HEK293 (cell line): ENCODE measurements around the gene SELENOK.

Experiments used
- CTCF ChIP-seq: fragments of 450-650 bp; formaldehyde crosslinking; IDR thresholded peaks from 2 replicates; pipeline ENCODE4 v1.5.1; 2016; ENCODE audit warnings: missing biosample characterization, missing genetic modification characterization
- HOXC10 ChIP-seq: sonication (generic); formaldehyde crosslinking; IDR thresholded peaks from 2 replicates; pipeline ENCODE4 v1.8.1; 2023; ENCODE audit warnings: mild to moderate bottlenecking, missing genetic modification reagents
- RBAK ChIP-seq: fragments of 450-650 bp; formaldehyde crosslinking; IDR thresholded peaks from 2 replicates; pipeline ENCODE4 v1.5.1; 2016; ENCODE audit warnings: missing biosample characterization, missing genetic modification characterization
- SCRT1 ChIP-seq: fragments of 450-650 bp; formaldehyde crosslinking; IDR thresholded peaks from 2 replicates; pipeline ENCODE4 v1.5.1; 2016; ENCODE audit warnings: missing biosample characterization, missing genetic modification characterization, borderline replicate concordance
- YY1 ChIP-seq: fragments of 450-650 bp; formaldehyde crosslinking; IDR thresholded peaks from 2 replicates; pipeline ENCODE4 v1.5.1; 2018; ENCODE audit warnings: missing biosample characterization, missing genetic modification characterization
- ZNF350 ChIP-seq: fragments of 450-650 bp; formaldehyde crosslinking; IDR thresholded peaks from 2 replicates; pipeline ENCODE4 v1.5.0; 2017; ENCODE audit warnings: missing biosample characterization, mild to moderate bottlenecking, missing genetic modification characterization
- ZNF549 ChIP-seq: fragments of 450-650 bp; IDR thresholded peaks from 2 replicates; pipeline ENCODE4 v1.5.1; 2018; ENCODE audit warnings: missing biosample characterization, missing genetic modification characterization, mild to moderate bottlenecking, inconsistent platforms, moderate library complexity

GRCh38 chr3:53900666-53901331 lies 9.1 kb upstream of the SELENOK start:
- TF ChIP-seq SCRT1 (no peak), YY1 (tag by site-specific recombination) (no peak), CTCF (no peak), ZNF549 (tag by site-specific recombination) (no peak), ZNF350 (tag by site-specific recombination) (no peak), HOXC10 (CRISPR knock-in tag) (no peak), RBAK (no peak)
